Measurements from ENCODE around the gene TACC2.

The TACC2 gene

GRCh38 chr10:122222638-122223037 lies 233.7 kb downstream of the TACC2 start:
- DNase-seq (ENCODE audit: low read depth): no peak

GRCh38 chr10:122224159-122224558 lies 235.2 kb downstream of the TACC2 start:
- no peak for DNase-seq (ENCODE audit: low read depth)

- DNase-seq (ENCODE audit: low read depth): no peak
Observed at GRCh38 chr10:122225330-122225729, 236.4 kb downstream of the TACC2 start.

- DNase-seq (ENCODE audit: low read depth): no peak
Observed at GRCh38 chr10:122227754-122228153, 238.8 kb downstream of the TACC2 start.

DNA sequence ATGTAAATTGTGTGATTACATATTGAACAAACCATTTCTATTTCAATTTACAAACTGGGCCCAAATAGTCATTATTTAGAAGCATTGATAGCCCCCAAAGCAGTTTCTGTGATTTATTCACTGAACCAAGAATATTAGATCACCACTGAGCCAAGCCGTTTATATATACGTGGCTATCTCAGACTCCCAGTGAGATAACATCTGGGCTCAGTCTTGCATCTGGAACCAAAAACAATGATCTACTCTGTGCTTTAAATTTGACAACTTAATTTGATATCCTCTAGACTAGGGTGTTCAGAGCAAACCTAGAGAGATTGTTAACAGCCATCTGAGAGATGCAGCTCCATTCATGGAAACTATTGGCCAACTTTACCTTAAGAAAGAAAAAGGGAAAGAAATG lies 240.7 kb downstream of the TACC2 start:
- DNase-seq (ENCODE audit: low read depth): no peak

DNA sequence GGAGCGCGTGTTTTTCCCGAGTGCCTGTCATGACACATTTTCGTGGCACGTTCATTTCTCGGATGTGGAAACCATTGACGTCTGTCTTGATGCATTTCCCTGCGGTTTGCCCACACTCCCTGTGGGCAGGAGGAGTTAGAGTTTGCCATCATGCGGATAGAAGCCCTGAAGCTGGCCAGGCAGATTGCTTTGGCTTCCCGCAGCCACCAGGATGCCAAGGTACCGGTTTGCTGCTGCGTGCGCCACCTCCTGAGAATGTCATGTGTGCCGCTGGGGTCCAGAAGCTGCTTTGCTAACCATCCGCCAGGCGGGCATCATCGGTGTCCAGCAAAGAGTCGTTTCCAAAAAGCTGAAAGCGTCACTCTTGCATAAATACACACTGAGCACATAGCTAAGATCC lies 241.3 kb downstream of the TACC2 start:
- DNase-seq (ENCODE audit: low read depth): no peak

- DNase-seq (ENCODE audit: low read depth): no peak
Observed at GRCh38 chr10:122232769-122233168, 243.8 kb downstream of the TACC2 start.

GRCh38 chr10:122233857-122234348 lies 244.9 kb downstream of the TACC2 start:
- no peak for DNase-seq (ENCODE audit: low read depth)

DNA sequence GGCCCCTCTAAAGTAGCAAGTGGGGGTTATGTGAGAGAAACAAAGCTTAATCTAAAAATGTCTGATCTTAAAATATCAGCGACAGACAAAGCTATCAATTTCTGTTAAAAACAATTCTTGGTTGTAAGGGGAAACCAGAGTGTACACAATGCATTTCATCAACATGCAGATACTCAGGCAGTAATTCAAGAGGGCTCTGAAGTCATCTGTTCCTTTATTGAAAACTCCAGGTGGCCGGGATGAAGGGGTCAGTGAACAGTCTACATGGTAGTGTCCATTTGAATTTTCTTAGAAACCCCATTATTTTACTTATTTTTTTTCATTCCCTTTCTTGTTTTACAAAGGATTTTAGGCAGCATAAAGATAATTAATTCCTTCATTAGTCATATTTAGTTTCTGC lies 245.5 kb downstream of the TACC2 start:
- DNase-seq (ENCODE audit: low read depth): no peak

- DNase-seq (ENCODE audit: low read depth): no peak
Observed at GRCh38 chr10:122236690-122237306, 247.8 kb downstream of the TACC2 start.

- no peak for DNase-seq (ENCODE audit: low read depth)
Observed at GRCh38 chr10:122237331-122237990, 248.5 kb downstream of the TACC2 start.

- DNase-seq (ENCODE audit: low read depth): no peak
Observed at GRCh38 chr10:122239578-122240257, 250.8 kb downstream of the TACC2 start.

DNA sequence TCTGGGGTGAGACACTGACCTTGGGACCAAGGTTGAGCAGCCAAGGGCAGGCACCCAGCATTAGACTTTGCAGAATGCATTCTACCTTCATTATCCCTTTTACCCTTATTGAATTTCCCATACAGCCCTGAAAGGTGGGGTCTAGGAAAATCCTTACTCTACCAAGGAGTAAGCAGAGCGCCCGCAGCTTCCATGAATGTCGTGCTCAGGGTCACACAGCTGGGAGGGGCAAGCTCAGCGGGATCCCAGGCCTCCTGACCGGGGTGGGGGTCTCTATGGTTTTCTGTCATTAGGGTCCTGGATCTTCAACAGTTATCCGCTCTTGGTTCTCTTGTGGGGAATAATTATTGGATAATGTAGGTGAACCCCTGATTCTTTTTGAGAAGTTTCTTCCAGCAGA lies 251.4 kb downstream of the TACC2 start:
- no peak for DNase-seq (ENCODE audit: low read depth)

DNA sequence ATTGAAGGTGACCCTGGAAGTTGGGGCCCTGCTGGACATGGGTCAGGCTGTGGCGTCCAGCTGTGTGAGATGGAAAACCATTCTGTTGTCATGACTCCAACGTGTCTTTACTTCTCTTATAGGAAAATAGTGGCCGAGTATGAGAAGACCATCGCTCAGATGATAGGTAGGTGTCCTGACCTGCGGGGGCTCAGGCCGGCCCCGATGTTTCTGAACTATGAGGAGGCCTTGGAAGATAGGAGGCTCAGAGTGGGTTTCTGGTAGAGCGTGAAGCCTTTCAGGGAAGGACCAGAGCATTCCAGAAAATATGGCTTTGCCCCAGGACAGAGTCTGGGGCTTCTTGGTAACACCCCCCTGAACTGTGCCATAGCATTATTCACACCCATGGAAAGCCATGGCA lies 252.9 kb downstream of the TACC2 start:
- DNase-seq (ENCODE audit: low read depth): no peak

- DNase-seq (ENCODE audit: low read depth): no peak
Observed at GRCh38 chr10:122243550-122243949, 254.6 kb downstream of the TACC2 start.

DNA sequence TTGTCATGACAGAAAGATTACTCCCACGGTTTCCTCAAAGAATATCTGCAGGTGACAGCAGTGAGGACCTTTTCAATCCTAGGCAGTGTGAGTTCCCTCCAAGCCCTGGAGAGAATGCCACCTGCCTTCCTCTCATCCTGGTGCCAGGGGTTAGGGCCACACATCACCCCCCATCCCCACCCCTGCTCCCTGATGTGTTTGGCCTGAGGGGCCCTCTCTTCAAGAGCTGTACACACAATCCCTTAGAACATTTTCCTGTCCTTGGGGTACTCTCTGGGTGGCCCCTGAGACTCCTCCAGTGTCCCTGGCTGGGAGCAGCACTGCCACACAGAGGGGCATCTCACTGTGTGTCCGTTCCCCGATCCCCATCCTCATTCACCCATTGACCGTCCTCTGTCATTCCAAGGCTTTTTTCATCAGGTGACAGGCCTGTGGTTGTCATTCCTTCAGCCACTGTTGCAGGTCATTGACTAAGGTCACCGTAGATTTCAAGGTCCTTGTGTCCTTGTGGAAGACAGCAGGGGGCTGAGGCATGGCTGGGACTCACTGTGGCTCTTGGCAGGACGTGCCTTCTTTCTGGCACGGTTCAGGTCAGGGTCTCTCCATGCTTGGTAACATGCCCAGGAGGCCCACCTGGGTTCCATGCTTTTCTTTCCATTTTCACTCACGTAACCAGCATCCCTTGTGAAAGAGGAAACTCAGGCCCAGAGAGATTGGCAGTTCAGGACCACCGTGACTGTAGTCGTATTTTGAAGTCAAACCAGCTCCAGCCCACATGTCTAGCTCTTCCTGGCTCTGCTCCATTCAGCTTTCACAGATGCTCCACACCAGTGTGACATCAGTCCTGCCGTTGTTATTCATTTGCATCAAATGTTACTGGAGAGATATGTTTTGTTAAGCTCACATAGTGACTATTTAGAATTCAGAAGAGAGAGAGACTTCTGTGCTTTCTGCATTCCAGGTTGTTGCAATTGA lies 255.3 kb downstream of the TACC2 start:
- DNase-seq (ENCODE audit: low read depth): no peak

- no peak for DNase-seq (ENCODE audit: low read depth)
Observed at GRCh38 chr10:122245136-122245535, 256.2 kb downstream of the TACC2 start.

- no peak for DNase-seq (ENCODE audit: low read depth)
Observed at GRCh38 chr10:122245897-122246296, 256.9 kb downstream of the TACC2 start.

GRCh38 chr10:122246830-122247520 lies 258.0 kb downstream of the TACC2 start:
- DNase-seq (ENCODE audit: low read depth): no peak

- DNase-seq (ENCODE audit: low read depth): no peak
Observed at GRCh38 chr10:122248356-122249302, 259.7 kb downstream of the TACC2 start.
